Caki2 (cell line): ENCODE measurements around the gene TTN. TPM values are rescaled to one million over a fixed set of nuclear protein-coding genes. Genes with fewer than 3 reads are reported as not detected.
A peak's percentile ranks its signal among the peaks of the same experiment; 100 is the strongest.

Experiments
- DNase-seq: peaks from one replicate; pipeline ENCODE4 v3.0.0-alpha.2; 2015; ENCODE audit warnings: low read depth
- in situ Hi-C: cut with HindIII; loops from 2 replicates; pipeline ENCODE4 v1.10.0; 2016; ENCODE audit warnings: low sequenced_read_pairs, low pct_unique_long_range_greater_than_20kb, mixed read lengths
- total RNA-seq: library from RNA; depleted of rRNA; stranded (reverse); fragments of >200 nt; shearing (Covaris generic); gene quantifications from 2 replicates; pipeline ENCODE4 v1.2.3, GENCODE V29; 2014; ENCODE audit warnings: low replicate concordance

Gene TTN
- total RNA-seq, 1 experiment from 2014 or later, result under 0.01 TPM

DNA sequence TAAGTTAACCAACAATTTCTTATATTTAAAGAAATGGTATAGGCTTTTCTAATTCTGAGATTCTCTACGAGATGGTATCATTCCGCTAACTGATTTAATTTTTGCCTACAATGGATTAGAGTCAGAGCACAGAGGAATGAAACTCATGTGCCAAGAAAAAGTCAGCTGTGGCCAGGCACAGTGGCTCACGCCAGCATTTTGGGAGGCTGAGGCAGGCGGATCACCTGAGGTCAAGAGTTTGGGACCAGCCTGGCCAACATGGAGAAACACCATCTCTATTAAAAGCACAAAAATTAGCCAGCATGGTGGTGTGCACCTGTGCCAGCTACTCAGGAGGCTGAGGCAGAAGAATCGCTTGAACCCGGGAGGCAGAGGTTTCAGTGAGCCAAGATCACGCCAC is 17.0 kb upstream of the TTN start:
- no peak for DNase-seq
- in situ Hi-C loops, result no loop called here

DNA sequence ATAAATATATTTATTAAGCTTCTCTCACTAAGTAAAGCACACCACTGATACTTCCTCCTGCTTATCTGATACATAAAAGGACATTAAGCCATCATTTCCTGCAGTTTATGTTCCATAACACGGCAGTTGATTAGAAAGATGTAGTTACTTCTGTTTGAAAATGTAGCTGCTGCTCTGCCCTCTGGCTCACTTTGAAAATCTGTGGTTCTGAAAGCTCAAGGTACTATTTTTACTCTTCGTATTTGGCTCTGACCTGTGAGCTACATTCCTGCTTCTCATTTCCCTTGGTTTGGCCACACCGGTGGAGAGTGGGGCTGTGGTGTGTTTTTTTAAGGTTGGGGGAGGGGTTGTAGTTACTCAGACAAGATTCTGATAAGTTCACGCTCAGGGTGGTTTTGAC is 12.8 kb upstream of the TTN start:
- DNase-seq, result no peak
- in situ Hi-C loops, result no loop called here

DNA sequence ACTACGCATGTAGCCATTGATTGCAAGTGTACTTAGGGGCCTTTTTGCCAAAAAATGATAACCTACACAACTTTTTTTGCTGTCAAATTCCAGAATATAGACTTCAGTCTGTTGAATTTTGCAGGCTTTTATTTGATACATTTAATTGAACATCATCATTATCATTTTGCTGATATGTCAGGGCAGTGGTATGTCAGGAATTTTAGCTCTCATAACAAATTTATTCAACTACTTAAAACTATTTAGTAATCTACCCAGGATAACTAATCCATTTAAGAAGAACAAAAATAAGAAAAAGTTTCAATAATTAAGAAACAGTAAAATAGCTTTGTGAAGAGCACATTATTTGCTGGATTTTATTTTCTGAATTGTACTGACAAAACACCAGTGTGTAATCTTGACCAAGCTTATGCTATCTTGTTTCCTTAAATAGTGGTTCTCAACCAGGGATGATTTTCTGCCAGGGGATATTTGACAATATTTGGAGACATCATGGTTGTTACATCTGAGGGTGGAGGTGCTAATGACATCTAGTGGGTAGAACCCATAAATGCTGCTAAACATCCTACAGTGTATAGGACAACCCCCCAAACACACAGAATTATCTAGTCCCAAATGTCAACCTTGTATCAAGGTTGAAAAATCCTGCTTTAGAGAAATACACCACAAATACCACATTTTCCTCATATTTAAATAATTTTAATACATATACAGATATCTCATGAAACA is 12.1 kb upstream of the TTN start:
- in situ Hi-C loops, result no loop called here
- DNase-seq, result no peak

DNA sequence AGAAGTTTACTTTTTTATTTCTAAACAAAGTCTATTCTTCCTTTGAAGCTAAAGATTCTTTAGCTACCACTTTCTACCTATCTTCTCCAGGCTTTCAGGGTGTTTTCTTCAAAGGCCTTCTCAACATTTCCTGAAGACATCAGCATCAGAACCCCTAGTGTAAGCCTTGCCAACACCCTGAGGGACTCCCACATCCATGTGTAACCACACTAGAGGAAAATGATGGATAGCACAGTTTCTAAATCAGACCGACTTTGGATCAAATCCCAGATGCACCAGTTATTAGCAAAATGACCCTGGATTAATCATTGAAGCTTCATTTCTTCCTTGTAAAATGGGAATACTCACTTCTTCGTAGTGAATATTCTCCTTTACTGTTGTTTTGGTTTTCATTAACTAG is 4.7 kb upstream of the TTN start:
- in situ Hi-C loops, result no loop called here
- no peak for DNase-seq

GRCh38 chr2:178811045-178811444 is 3.8 kb upstream of the TTN start:
- DNase-seq, result no peak
- in situ Hi-C loops, result no loop called here

- DNase-seq, result no peak
- in situ Hi-C loops, result no loop called here
Observed at GRCh38 chr2:178810422-178810821, 3.2 kb upstream of the TTN start.

DNA sequence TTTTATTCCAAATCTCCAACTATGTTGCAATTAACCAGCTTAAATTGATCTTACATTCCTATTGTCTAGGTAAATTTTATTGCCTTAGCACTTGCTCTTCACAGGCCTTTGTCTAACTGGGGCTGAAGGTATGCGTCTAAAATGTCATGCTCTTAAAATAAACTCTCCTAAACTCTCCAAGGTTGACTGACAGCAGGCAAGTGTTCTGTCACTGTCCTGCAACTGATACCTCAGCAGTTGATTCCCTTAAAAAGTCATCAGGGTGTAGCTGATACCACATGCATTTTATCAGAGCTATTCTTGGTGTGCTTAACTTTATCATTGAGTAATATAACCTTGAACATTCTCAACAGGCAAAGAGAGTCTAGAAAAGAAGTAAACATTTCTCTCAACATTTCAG is 680 bp downstream of the TTN start:
- in situ Hi-C loops, result no loop called here
- no peak for DNase-seq

GRCh38 chr2:178805457-178805856 is 1.8 kb downstream of the TTN start:
- in situ Hi-C loops, result no loop called here
- DNase-seq, result no peak

DNA sequence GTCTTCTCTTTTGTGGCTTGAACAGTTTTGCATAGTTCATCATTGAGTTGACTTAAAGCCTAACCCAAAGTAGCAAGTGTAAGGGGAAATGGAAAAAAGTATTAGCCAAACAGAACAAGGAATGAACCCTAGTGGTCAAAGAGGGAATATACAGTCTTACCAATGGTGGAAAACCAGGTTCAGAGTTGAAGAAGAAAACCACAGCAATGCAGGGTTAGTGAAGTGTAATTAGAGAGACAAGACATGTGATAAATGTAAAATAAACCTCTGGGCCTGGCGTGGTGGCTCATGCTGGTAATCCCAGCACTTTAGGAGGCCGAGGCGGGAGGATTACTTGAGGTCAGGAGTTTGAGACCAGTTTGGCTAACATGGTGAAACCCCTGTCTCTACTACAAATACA is 2.4 kb downstream of the TTN start:
- in situ Hi-C loops, result no loop called here
- peak; percentile 48 for DNase-seq

- in situ Hi-C loops, result no loop called here
- DNase-seq, result no peak
Observed at GRCh38 chr2:178800510-178800909, 6.7 kb downstream of the TTN start.

- in situ Hi-C loops, result no loop called here
- DNase-seq, result no peak
Observed at GRCh38 chr2:178799305-178799704, 7.9 kb downstream of the TTN start.

DNA sequence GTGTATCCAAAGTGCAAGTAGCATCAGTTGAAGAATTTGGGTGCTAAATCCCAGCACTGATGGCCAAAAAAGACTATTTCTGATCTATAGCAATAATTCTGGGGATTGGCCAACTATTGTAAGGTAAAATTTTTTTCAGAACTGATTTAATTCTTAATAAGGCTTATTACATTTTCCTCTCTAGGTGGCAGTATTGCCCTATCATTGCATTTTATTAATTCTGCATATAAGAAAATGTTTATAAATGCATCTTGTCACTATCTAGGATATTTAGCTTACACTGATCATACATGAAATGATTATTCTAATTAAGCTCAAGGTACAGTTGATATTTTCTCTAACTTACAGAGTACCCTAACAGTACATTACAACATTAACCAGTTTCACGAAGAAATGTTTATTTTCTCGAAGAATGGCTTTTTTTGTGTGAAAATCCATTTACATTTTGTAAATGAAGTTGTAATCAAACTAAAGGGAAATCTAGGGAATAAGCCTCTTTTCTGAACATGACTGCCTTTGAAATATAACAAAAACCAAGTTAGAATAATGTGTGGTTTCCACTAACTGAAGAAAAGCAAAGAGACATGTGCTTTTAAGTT is 11.0 kb downstream of the TTN start:
- in situ Hi-C loops, result no loop called here
- DNase-seq, result no peak

GRCh38 chr2:178787934-178788333 is 19.3 kb downstream of the TTN start:
- in situ Hi-C loops, result no loop called here
- no peak for DNase-seq

GRCh38 chr2:178787155-178787554 is 20.1 kb downstream of the TTN start:
- DNase-seq, result no peak
- in situ Hi-C loops, result no loop called here

DNA sequence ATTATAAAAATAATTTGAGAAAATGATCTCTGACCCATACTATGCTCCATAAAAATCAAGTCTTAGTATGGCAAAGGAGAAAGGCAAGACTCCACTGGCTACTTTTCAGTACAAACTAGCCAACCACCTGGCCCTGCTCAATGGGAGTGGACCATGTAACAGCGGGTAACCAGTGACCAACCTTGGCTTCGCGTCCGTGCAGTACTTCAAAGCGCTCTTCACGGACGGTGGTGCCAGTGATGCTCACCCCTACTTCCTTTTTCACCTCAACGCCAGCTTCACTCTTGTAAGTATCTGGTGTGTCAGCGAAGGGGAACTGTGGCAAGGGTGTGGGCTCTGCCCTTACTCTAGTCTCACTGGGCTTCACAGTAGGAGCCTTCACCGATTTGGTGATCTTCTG is 23.3 kb downstream of the TTN start:
- in situ Hi-C loops, result no loop called here
- no peak for DNase-seq

DNA sequence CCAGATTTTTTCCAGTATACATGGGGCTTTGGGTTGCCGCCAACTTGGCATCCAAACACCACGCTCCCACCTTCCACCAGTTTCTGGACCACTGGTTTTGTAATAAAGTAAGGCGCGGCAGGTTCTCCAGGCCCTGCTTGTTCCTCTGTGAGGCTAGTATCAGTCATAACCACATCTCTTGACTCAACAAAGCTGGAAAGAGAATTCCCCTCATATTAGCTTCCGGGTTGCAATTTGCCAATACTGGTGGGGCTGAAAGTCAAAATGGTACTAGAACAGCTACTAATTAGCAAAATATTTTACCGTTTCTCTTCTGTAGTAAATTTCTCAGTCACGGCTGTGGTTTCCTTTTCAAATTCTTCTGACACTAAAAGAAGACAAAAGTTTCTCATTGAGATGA is 25.0 kb downstream of the TTN start:
- in situ Hi-C loops, result no loop called here
- no peak for DNase-seq

DNA sequence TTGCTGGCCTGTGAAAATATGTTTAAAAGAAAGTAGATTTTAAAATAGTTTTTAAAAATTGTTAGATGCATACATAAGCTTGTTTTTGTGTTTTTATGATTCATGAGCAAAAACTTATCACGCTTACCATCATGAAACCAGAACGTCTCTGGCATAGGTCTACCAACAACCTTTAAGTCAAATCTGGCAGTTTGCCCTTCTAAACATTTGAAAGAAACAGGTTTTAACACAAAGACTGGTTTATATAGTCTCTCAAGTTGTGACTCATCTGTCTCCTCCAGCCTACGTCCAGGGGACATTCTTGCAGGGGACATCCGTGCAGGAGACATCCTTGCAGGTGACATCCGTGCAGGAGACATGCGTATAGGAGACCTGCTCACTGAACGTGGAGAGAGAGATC is 29.6 kb downstream of the TTN start:
- in situ Hi-C loops, result no loop called here
- DNase-seq, result no peak

DNA sequence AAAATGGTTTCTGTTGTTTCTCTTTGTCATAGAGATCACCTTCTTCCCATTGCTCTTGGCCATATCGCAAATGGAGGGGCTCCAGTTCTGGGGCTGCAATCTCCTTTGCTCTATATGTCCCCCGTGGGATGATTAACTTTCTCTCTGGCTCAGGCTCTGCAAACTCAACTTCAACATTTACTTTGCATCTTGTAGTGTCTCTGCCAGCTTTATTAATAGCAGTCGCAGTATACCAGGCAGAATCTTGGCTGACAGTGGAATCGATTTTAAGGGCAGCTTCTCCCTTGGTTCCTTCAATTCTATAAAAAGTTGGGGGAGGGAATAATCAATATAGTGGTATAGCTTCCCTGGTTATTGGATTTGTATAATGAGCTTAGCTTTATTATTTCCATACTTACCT is 30.5 kb downstream of the TTN start:
- no peak for DNase-seq
- in situ Hi-C loops, result no loop called here

DNA sequence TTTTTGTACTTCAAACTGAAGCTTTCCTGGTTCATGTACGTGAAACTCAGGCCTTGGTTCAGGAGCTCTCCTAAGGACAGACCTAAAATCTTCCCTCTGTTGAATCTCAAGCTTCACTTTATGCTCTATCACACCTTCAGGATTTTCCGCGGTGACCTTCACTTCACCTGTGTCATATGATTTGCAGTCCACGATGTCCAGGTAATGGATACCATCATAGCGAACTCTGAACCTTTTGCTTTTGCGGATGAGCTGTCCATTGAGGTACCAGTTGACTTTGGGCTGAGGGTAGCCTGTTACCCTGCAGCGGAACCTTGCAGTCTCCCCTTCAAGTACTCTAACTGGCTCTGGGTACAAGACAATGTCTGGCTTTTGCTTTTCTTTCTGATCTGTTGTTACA is 31.2 kb downstream of the TTN start:
- no peak for DNase-seq
- in situ Hi-C loops, result no loop called here

- no peak for DNase-seq
- in situ Hi-C loops, result no loop called here
Observed at GRCh38 chr2:178770518-178770917, 36.7 kb downstream of the TTN start.
